Measurements from ENCODE around the gene KCNQ1.

Gene KCNQ1

GRCh38 chr11:2742611-2743426 is 298.0 kb downstream of the KCNQ1 start:
- DNase-seq, result no peak

DNA sequence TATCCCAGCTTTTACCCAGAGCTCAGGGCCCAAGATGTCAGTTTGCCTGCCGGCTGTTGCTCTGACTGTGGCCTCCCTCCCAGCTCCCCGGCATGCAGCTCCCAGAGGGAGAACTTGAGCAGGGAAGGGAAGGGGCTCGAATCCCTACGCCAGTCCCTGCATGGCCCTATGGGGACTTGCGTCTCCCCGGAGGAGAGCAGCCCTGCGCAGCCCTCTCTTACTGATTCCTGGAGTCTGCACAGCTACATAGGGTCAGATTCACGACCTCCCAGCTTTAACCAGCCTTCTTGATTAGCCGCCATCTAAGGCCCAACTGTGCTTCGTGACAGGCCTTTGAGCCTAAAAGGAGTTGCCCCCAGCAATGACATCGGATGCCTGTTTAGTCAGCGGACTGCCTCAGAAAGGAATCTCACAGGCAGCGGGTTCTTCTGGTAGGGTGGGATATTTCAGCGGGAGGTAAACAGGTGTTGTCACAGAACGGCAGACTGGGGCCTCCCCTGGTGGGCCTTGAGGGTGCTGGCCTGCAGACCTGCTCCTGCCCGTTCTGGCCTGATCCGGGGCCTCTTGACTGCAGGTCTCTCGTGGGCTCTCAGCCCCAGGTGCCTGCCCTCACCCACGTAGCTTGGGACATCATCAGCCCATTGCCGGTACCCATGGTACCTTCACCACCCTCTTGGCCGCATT is 298.8 kb downstream of the KCNQ1 start:
- no peak for DNase-seq

DNA sequence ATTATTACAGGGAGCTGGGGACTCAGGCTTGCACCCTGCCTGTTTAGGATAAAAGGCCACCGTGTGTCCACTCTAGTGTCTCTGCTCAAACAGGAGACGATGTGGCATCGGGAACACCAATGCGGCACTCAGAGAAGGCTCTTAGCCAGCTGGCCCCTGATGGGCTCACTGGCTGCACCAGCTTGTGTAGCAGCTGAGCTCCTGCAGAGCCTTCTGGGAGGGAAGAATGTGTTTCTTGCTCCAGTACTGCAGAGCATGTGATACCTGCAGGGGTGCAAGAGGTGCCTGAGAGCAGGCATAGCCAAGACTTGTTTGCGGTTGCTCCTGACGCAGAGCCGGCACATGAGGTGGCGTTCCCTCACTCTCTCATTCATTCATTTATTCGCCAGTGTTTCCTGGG is 299.4 kb downstream of the KCNQ1 start:
- DNase-seq, result no peak

DNA sequence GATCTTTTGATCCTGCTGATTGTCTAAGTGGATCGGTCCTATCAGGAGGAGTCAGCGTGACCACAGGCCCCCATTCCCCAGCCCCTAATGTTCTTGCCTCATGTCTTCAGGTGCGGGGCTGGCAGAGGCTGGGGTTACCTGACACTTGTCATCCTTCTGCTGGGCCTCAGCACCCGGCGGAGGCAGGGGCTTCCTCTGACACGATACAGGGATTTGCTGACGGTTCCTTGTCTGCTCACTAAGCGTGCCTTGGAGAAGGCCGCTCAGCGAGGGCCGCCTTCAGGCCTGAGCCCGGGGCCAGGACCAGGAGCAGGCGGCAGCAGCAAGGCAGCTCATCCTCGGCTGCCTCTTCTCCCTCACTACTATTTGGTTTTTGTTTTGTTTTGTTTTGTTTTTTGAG is 300.7 kb downstream of the KCNQ1 start:
- no peak for DNase-seq

DNA sequence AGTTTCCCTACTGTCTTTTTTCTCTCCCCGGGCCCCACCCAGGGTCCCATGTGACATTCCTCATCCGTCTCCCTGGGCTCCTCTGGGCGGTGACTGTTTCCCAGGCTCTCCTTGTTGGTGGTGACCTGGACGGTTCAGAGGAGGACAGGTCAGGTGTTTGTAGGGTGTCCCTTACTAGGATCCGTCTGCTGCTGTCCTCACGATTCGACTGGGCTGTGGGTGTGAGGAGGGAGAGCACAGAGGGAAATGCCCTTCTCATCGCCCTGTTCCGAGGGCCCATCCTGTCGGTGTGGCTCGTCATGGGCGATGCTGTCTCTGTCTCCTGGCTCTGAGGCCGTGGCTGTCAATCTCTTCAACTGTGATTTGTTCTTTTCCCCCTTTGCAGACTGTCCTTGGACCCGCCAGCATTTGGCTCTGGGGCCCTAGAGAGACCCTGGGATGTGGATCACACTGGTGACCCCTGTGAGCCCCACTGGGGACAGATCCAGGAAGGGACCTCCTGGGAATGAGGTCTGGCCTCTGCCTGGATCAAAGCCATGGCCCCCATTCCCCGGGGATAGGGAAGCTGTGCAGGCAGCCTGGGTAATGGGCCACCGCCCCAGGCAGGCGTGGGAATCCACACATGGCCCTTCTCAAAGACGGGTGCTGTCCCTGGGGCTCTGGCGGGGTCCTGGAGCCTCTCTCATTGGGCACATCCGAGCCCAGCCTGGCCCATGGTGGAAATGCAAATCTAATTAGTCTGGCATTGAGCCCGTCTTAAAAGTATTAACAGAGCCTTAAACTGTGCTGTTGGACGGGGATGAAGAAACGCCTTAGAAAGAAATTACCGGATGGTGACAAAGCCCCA is 301.8 kb downstream of the KCNQ1 start:
- DNase-seq, result no peak

DNA sequence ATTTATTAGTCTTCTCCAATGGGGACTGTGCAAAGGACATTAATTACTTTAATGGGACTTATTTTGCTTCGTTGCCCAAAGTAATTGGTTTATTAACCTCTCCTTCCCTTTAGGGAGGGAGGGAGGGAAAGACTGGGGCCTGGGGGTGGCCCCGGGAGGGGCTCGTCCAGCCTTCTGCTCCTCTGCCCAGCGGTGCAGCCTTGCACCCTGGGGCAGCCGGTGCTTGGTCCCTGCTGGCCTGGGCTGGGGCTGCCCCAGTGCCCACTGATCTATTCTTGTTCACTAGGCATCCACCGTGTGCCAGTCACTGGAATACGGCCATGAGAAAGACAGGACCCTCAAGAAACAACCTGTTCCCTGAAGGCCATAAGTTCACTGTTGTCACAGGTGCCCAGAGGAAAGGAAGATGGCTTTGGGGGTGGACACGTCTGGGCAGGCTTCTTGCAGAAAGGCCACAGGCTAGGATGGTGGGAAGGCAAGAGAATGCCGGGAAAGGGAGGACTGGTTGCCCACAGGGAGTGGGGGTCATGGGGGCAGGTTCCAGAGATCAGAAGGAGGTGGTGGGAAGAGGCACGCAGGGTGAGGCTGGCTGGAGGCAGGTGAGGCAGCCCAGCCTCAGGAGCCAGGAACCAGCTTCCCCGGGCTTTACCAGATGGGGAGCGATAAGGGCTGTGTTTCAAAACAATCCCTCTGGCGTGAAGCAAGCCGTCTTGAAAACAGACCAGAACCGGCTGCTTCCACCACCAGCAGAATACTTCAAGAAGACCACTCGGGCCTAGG is 302.6 kb downstream of the KCNQ1 start:
- no peak for DNase-seq

- DNase-seq, result no peak
Observed at GRCh38 chr11:2748061-2748813, 303.4 kb downstream of the KCNQ1 start.

- no peak for DNase-seq
Observed at GRCh38 chr11:2748814-2749554, 304.2 kb downstream of the KCNQ1 start.

- no peak for DNase-seq
Observed at GRCh38 chr11:2750101-2750681, 305.4 kb downstream of the KCNQ1 start.

- no peak for DNase-seq
Observed at GRCh38 chr11:2750682-2751522, 306.1 kb downstream of the KCNQ1 start.

GRCh38 chr11:2751523-2752203 is 306.9 kb downstream of the KCNQ1 start:
- DNase-seq, result no peak

DNA sequence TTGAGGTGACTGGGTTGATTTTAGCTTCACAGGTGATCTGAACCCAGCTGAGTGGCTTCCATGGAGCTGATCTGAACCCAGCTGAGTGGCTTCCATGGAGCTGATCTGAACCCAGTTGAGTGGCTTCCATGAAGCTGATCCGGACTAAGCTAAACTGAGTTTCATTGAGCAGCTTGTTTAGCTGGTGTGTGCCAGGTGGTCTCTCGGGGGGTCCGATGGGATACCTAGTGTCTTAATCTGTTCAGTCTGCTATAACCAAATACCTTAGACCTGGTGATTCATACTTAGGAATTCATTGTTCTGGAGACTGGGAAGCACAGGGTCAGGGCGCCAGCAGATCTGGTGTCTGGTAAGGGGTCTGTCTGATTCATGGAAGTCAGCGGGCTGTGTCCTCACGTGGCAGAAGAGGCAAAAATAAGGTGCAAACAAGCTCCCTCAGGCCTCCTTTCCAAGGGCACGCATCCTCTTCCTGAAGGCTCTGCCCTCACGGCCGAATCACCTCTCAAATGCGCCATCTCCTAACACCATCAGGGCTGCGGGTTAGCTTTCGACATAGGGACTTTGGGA is 307.5 kb downstream of the KCNQ1 start:
- DNase-seq, result no peak

- DNase-seq, result no peak
Observed at GRCh38 chr11:2752923-2753322, 308.1 kb downstream of the KCNQ1 start.

DNA sequence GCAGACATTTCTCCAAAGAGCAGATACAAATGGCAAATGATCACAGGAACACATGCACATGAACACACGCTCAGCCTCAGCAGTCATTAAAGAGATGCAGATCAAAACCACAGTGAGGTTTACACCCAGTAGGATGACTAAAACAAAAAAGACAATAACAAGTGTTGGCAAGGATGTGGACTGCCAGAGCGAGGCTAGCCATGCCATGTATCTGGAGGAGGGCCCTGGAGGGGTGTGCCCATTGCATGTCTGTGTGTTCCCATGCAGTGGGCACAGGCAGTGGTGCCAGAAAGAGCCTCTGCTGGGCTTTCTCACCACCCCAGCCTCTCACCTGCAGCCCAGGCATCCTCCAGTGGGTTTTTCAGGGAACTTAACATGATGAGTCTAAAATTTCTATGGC is 309.2 kb downstream of the KCNQ1 start:
- no peak for DNase-seq

- no peak for DNase-seq
Observed at GRCh38 chr11:2755071-2755470, 310.3 kb downstream of the KCNQ1 start.

- no peak for DNase-seq
Observed at GRCh38 chr11:2758751-2759150, 313.9 kb downstream of the KCNQ1 start.

GRCh38 chr11:2759228-2760195 is 314.7 kb downstream of the KCNQ1 start:
- no peak for DNase-seq
